GM21526 (cell line): Measurements from ENCODE around the gene POR.

Experiments used
- ATAC-seq: cut with Tn5 transposase; IDR thresholded peaks from one replicate; pipeline ENCODE4 v1.9.1; 2021; ENCODE audit warnings: moderate library complexity; ENCODE audit not compliant: unreplicated experiment, low FRiP score

POR gene

GRCh38 chr7:75948179-75948578 is 33.2 kb downstream of the POR start:
- ATAC-seq, result no peak

DNA sequence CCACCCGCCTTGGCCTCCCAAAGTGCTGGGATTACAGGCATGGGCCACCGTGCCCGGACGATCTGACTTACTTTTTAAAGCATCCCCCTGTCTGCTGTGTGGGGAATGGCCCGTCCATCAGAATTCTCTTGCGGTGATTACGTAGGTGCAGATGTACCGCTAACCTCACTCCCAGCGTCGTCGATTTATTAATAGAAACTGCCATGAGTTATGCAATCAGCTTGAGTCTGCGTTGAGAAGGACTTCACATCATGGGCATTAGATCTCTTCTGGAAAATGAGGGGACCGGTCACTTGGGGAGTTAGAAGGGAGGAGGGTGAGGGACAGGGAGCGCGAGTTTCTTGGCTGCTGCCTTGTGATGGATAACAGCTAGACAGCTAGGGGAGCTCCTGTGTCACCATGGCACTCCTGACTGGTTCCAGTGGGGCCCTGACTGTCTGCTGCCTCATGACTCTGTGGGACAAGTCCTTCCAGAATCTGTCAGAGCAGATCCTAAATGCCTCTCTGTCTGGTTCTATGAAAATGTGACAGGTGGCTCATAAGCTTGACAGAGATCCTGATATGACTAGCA is 35.2 kb downstream of the POR start:
- no peak for ATAC-seq

DNA sequence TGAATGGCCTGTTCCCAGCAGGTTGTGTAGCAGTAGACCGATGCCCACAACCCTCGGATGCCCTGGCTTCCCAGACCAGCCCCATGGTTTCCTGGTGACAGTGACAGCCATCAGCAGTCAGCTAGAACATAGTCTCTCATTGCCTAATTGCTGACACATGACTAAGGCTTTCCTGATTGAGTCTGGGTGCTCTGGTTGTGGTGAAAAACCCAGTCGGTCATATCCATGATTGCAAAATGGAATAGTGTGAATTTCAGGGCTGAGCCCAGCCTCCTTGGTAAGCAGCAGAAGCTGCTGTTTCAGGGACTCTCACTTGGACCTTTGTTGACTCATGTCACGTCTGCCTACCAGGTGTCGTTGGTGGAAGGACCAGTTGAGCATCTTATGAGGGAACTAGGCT is 36.6 kb downstream of the POR start:
- ATAC-seq, result no peak

DNA sequence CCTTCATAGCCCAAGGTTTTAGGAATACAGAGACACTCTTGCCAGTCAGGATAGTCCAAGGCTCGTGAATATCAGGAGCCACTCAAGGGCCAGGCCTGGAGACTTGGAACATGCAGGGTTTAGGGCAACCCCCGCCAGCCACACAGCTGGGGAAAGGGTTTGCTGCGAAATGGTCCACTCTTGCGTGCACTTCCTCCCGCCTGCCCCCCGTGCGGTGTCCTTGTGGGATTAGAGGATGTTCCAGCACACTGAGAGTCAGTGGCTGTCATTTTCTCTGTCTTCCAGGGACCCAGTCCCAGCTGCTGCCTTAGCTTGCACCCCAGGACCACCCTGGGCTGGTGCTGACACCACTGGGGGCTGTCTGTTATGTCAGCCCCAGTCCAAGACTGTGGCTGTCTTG is 38.5 kb downstream of the POR start:
- no peak for ATAC-seq

DNA sequence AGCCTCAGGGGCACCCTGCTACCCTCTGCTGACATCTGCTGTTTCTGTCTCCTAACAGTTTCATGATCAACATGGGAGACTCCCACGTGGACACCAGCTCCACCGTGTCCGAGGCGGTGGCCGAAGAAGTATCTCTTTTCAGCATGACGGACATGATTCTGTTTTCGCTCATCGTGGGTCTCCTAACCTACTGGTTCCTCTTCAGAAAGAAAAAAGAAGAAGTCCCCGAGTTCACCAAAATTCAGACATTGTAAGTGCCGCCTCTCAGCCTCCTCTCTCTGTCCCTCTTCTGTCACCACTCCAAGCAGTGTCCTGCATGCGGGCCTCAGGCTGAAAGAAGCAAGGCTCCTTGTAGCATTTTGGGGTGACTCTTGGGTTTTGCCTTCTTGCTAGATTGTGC is 39.0 kb downstream of the POR start:
- no peak for ATAC-seq

DNA sequence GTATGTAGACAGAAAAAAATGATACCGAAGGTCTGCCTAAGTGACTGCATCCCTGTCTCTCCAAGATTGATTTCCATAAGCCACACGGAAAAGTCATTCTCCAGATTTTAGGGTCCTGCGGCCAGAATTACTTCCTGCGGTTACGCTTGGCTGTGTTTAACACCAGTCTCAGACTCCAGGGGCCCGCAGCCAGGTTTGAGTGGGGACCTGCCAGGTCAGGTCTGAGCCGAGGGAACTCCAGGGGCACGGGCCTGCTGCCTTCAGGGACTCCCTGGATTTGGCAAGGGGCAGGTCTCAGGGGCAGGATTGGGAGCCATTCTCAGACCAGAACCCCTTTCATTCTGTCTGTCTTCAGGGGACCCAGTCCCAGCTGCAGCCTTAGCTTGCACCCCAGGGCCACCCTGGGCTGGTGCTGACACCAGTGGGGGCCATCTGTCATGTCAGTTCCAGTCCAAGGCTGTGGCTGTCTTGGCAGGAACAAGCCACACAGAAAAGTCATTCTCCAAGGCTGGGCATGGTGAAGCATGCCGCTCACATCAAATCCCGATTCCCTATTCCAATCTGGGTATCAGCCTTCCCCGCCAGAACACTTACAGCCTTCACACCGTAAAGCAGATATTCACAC is 40.5 kb downstream of the POR start:
- no peak for ATAC-seq

- no peak for ATAC-seq
Measured at GRCh38 chr7:75957021-75957736, 42.2 kb downstream of the POR start.

- no peak for ATAC-seq
Measured at GRCh38 chr7:75958802-75959543, 44.0 kb downstream of the POR start.

DNA sequence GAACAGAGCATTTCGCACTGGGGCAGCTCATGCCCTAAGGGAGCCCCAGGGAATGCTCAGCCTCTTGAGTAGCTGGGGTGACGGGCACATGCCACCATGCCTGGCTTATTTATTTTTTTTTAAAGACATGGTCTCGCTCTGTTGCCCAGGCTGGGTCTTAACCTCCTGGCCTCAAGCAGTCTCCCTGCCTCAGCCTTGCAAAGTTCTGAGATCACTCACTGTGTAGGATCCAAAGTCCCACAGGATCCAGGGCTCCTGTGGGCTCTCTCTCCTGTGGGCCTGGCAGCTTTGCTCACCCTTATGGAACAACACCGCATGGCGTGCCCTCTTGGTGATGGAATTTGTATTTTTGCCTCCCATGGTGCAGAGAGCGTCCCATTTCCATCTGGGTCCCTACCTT is 45.4 kb downstream of the POR start:
- ATAC-seq, result no peak

- no peak for ATAC-seq
Measured at GRCh38 chr7:75961218-75961617, 46.3 kb downstream of the POR start.

DNA sequence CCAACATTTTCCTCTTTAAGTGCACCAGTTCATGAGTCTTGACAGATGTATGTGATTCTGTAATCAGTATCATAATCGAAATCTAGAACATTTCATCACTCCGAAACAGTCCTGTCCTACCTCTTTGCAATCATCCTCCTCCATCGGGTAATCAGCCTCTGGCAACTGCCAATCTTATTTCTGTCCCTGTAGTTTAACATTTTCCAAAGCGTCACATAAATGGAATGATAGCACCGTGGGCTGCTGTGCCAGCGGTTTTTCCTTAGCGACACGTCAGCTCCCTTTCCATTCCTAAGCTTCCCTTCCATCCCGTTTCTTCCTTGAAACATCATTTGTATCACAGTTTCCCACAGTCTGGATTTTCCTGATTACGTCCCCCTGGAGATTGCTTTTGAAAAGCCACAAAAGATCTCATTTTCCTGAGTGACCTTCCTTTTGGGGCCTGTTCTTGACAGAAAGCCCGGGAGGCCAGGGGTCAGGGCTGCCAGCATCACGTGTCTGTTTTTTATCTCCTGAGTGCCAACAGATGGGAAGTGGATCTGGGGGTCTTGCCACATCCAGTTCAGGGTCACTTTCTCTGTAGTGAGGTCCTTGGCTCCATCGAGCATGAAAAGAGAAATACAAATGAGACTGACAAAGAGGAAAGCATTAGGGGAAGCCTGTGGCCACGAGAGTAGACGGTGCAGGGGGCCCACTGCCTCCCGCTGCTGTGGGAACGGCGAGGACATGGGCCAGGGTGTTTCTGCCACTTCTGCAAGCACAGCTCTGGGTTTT is 47.8 kb downstream of the POR start:
- no peak for ATAC-seq

DNA sequence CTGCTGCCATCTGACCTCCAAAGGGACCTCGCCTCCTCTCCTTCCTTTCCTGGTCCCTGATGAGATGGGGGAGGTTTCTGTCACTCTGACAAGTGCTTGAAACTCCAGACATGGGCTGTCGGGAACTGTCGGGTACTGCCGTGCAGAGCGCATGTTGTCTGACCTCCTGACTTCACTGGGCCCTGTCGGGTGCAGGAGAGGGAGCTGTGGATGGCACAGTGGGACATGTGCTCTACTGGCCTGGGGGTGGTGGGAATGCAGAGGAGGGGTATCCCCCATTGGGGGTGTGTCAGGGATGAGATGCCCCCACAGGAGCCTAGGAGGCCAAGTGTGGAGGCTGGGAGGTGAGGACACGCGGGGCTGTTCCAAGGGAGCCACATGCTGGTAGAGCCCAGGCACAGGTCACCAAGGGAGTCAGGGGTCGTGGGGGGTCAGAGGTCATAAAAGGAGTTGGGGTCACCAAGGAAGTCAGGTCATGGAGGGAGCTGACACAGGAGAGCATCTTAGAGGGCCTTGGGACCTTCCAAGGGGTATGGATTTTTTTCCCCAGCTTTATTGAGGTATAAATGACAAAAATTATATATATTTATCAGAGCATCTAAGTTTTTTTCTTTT is 48.5 kb downstream of the POR start:
- no peak for ATAC-seq

- ATAC-seq, result no peak
Measured at GRCh38 chr7:75965617-75966016, 50.7 kb downstream of the POR start.

GRCh38 chr7:75966190-75966961 is 51.4 kb downstream of the POR start:
- ATAC-seq, result no peak

DNA sequence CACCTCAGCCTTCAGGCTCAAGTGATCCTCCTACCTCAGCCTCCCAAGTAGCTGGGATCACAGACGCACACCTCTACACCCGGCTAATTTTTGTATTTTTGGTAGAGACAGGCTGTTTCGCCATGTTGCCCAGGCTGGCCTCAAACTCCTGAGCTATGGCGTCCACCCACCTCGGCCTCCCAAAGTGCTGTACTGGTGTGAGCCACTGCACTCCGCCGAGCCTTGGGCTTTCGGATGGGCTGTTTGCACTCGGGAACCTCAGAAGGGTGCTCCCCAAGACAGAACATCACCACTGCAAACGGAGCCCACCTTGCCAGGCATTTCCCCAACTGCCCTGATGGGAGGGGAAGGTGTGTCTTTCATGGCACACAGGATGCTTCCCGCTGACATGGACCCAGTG is 52.1 kb downstream of the POR start:
- ATAC-seq, result no peak

DNA sequence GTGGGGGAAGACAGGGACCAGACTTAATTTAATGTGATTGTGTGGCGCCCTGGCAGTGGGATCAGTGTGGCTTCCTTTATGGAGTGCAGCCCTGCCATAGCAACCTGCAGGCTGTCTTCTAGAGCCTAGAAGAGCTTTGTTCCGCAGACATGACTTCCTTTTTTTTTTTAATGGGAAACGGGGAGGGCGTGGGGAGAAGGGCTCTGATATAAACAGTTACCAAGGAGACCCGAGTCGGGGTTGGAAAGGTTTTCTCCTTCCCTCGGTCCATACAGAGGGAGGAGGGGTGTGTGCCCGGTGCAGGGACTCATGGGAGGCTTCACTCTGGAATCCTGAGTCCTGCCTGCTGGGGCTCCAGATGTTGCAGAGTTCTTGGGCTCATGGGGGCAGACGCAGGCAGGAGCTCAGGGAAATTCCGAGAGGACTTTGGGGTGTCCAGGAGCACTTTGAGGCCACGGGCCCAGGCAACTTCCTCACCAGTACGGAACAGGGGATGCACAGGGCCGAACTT is 52.6 kb downstream of the POR start:
- no peak for ATAC-seq

DNA sequence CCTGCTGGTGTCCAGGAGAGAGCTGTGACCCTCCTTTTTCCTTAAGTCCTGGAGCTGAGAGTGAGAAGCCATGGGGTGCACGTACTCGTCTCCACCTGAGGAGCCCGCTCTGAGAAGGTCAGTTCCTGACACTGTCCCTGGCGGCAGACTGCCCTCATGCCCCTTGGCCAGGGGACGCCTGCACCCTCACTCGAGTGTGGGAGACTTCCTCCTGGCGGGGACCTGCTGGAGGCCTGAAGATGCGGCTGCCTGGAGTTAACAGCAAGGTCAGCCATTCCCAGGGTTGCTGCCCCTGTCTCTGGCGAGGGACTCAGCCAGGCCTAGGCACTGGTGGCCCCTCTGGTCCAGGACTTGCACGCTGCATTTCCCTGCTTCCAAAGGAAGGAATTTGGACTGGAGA is 53.1 kb downstream of the POR start:
- no peak for ATAC-seq

GRCh38 chr7:75968561-75969001 is 53.6 kb downstream of the POR start:
- no peak for ATAC-seq

DNA sequence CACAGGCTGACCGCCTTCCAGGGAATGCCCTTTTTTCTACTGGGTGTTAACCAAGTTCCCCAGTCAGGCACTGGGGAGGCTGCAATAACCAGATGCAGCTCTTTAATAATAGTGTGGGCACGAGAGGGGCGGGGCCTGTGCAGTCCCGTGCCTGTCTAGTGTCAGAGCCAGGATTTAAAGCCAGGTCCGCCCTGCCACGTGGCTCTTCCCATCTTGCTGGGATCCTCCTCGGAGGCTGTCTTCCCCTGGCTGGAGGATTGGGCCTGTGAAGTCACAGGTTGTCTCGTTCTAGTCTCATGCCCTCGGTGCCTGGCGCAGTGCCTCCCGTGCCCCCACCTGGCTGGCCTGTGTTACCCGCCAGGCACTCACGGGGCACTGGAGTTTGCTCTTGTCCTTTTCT is 54.2 kb downstream of the POR start:
- ATAC-seq, result no peak
